ENCODE results near the gene MARCHF5.

The MARCHF5 gene

GRCh38 chr10:92356041-92356440, 65.1 kb downstream of the MARCHF5 start:
- no peak for TF ChIP-seq POLR2AphosphoS5 (IDR thresholded peaks at IDR 0.05; ENCODE audit: borderline replicate concordance, low read depth, low read length)
- no peak for TF ChIP-seq EZH2 (IDR thresholded peaks at IDR 0.05)
- TF ChIP-seq FOXP2 (optimal IDR thresholded peaks at IDR 0.05; ENCODE audit: control extremely low read depth, extremely low read length, insufficient read depth): no peak
- H3K9ac ChIP-seq (ENCODE audit: insufficient read length): no peak overlapping the region
- no peak overlapping the region for H3K27ac ChIP-seq
- H3K4me3 ChIP-seq: no peak overlapping the region
- H3K36me3 ChIP-seq (ENCODE audit: insufficient read depth, low read length): no peaks in the 10 kb centered on the region
- H3K9me3 ChIP-seq (ENCODE audit: low read depth, low read length): no peaks in the 10 kb centered on the region
- no peak for DNase-seq (ENCODE audit: low read depth, low spot score)

GRCh38 chr10:92363498-92363897, 72.5 kb downstream of the MARCHF5 start:
- Histone ChIP-seq H3K9me3 (ENCODE audit: low read depth, low read length) (no peaks in the 10 kb centered on the region), H3K27ac (no peak overlapping the region), H3K4me3 (no peak overlapping the region), H3K36me3 (ENCODE audit: insufficient read depth, low read length) (no peaks in the 10 kb centered on the region), H3K9ac (ENCODE audit: insufficient read length) (no peak overlapping the region)
- no peak for DNase-seq (ENCODE audit: low read depth, low spot score)
- TF ChIP-seq POLR2AphosphoS5 (IDR thresholded peaks at IDR 0.05; ENCODE audit: borderline replicate concordance, low read depth, low read length) (no peak), FOXP2 (optimal IDR thresholded peaks at IDR 0.05; ENCODE audit: control extremely low read depth, extremely low read length, insufficient read depth) (no peak), EZH2 (IDR thresholded peaks at IDR 0.05) (no peak)

GRCh38 chr10:92366412-92367021, 75.5 kb downstream of the MARCHF5 start:
- Histone ChIP-seq H3K9ac (ENCODE audit: insufficient read length) (no peak overlapping the region), H3K4me3 (no peak overlapping the region), H3K27ac (no peak overlapping the region), H3K9me3 (ENCODE audit: low read depth, low read length) (no peaks in the 10 kb centered on the region), H3K36me3 (ENCODE audit: insufficient read depth, low read length) (no peaks in the 10 kb centered on the region)
- TF ChIP-seq POLR2AphosphoS5 (IDR thresholded peaks at IDR 0.05; ENCODE audit: borderline replicate concordance, low read depth, low read length) (no peak), EZH2 (IDR thresholded peaks at IDR 0.05) (no peak), FOXP2 (optimal IDR thresholded peaks at IDR 0.05; ENCODE audit: control extremely low read depth, extremely low read length, insufficient read depth) (no peak)
- no peak for DNase-seq (ENCODE audit: low read depth, low spot score)

GRCh38 chr10:92377962-92378361, 87.0 kb downstream of the MARCHF5 start:
- no peak for TF ChIP-seq POLR2AphosphoS5 (IDR thresholded peaks at IDR 0.05; ENCODE audit: borderline replicate concordance, low read depth, low read length)
- TF ChIP-seq EZH2 (IDR thresholded peaks at IDR 0.05): no peak
- no peak for TF ChIP-seq FOXP2 (optimal IDR thresholded peaks at IDR 0.05; ENCODE audit: control extremely low read depth, extremely low read length, insufficient read depth)
- no peaks in the 10 kb centered on the region for H3K9me3 ChIP-seq (ENCODE audit: low read depth, low read length)
- no peak overlapping the region for H3K9ac ChIP-seq (ENCODE audit: insufficient read length)
- H3K36me3 ChIP-seq (ENCODE audit: insufficient read depth, low read length): no peaks in the 10 kb centered on the region
- H3K27ac ChIP-seq: no peak overlapping the region
- H3K4me3 ChIP-seq: no peak overlapping the region
- DNase-seq (ENCODE audit: low read depth, low spot score): no peak

- Histone ChIP-seq H3K4me3 (no peak overlapping the region), H3K27ac (no peak overlapping the region), H3K9me3 (ENCODE audit: low read depth, low read length) (no peaks in the 10 kb centered on the region), H3K36me3 (ENCODE audit: insufficient read depth, low read length) (no peaks in the 10 kb centered on the region), H3K9ac (ENCODE audit: insufficient read length) (no peak overlapping the region)
- TF ChIP-seq POLR2AphosphoS5 (IDR thresholded peaks at IDR 0.05; ENCODE audit: borderline replicate concordance, low read depth, low read length) (no peak), FOXP2 (optimal IDR thresholded peaks at IDR 0.05; ENCODE audit: control extremely low read depth, extremely low read length, insufficient read depth) (no peak), EZH2 (IDR thresholded peaks at IDR 0.05) (no peak)
- no peak for DNase-seq (ENCODE audit: low read depth, low spot score)
Observed at GRCh38 chr10:92381543-92381954, 90.6 kb downstream of the MARCHF5 start.

- no peak for TF ChIP-seq EZH2 (IDR thresholded peaks at IDR 0.05)
- no peak for TF ChIP-seq FOXP2 (optimal IDR thresholded peaks at IDR 0.05; ENCODE audit: control extremely low read depth, extremely low read length, insufficient read depth)
- no peak for TF ChIP-seq POLR2AphosphoS5 (IDR thresholded peaks at IDR 0.05; ENCODE audit: borderline replicate concordance, low read depth, low read length)
- H3K9ac ChIP-seq (ENCODE audit: insufficient read length): no peak overlapping the region
- H3K9me3 ChIP-seq (ENCODE audit: low read depth, low read length): no peaks in the 10 kb centered on the region
- no peaks in the 10 kb centered on the region for H3K36me3 ChIP-seq (ENCODE audit: insufficient read depth, low read length)
- no peak overlapping the region for H3K4me3 ChIP-seq
- DNase-seq (ENCODE audit: low read depth, low spot score): no peak
- no peak overlapping the region for H3K27ac ChIP-seq
Observed at GRCh38 chr10:92382631-92383030, 91.7 kb downstream of the MARCHF5 start.

- H3K9ac ChIP-seq (ENCODE audit: insufficient read length): no peak overlapping the region
- no peak overlapping the region for H3K27ac ChIP-seq
- TF ChIP-seq POLR2AphosphoS5 (IDR thresholded peaks at IDR 0.05; ENCODE audit: borderline replicate concordance, low read depth, low read length) (no peak), FOXP2 (optimal IDR thresholded peaks at IDR 0.05; ENCODE audit: control extremely low read depth, extremely low read length, insufficient read depth) (no peak), EZH2 (IDR thresholded peaks at IDR 0.05) (no peak)
- no peak overlapping the region for H3K4me3 ChIP-seq
- no peaks in the 10 kb centered on the region for H3K9me3 ChIP-seq (ENCODE audit: low read depth, low read length)
- H3K36me3 ChIP-seq (ENCODE audit: insufficient read depth, low read length): no peaks in the 10 kb centered on the region
- DNase-seq (ENCODE audit: low read depth, low spot score): no peak
Observed at GRCh38 chr10:92384741-92385140, 93.8 kb downstream of the MARCHF5 start.

GRCh38 chr10:92385831-92386230, 94.9 kb downstream of the MARCHF5 start:
- H3K4me3 ChIP-seq: no peak overlapping the region
- H3K36me3 ChIP-seq (ENCODE audit: insufficient read depth, low read length): no peaks in the 10 kb centered on the region
- no peak for TF ChIP-seq FOXP2 (optimal IDR thresholded peaks at IDR 0.05; ENCODE audit: control extremely low read depth, extremely low read length, insufficient read depth)
- TF ChIP-seq EZH2 (IDR thresholded peaks at IDR 0.05): no peak
- no peak for TF ChIP-seq POLR2AphosphoS5 (IDR thresholded peaks at IDR 0.05; ENCODE audit: borderline replicate concordance, low read depth, low read length)
- DNase-seq (ENCODE audit: low read depth, low spot score): no peak
- no peak overlapping the region for H3K9ac ChIP-seq (ENCODE audit: insufficient read length)
- no peak overlapping the region for H3K27ac ChIP-seq
- no peaks in the 10 kb centered on the region for H3K9me3 ChIP-seq (ENCODE audit: low read depth, low read length)
